ELR (cell line): ENCODE results near the gene TAS2R42.

Experiments used
- DNase-seq: peaks from one replicate; pipeline ENCODE4 v3.0.0-alpha.2; 2015; ENCODE audit warnings: low read depth

The TAS2R42 gene

GRCh38 chr12:11186837-11187236, at the start of gene TAS2R42:
TAS2R42 (minus strand) TSS chr12:11186937; CDS start chr12:11186937, 0 bp downstream.
- no peak for DNase-seq

- DNase-seq: no peak
Measured at GRCh38 chr12:11233532-11233931, 46.8 kb upstream of the TAS2R42 start.

- peak; percentile 69 for DNase-seq
Measured at GRCh38 chr12:11228296-11228879, 41.7 kb upstream of the TAS2R42 start.

GRCh38 chr12:11227373-11227772, 40.6 kb upstream of the TAS2R42 start:
- no peak for DNase-seq

- no peak for DNase-seq
Measured at GRCh38 chr12:11209113-11209512, 22.4 kb upstream of the TAS2R42 start.

- DNase-seq: no peak
Measured at GRCh38 chr12:11204173-11204572, 17.4 kb upstream of the TAS2R42 start.

GRCh38 chr12:11202811-11203210, 16.1 kb upstream of the TAS2R42 start:
- no peak for DNase-seq

GRCh38 chr12:11183011-11183410, 3.7 kb downstream of the TAS2R42 start:
- DNase-seq: no peak

GRCh38 chr12:11182529-11182928, 4.2 kb downstream of the TAS2R42 start:
- DNase-seq: no peak

GRCh38 chr12:11178250-11178649, 8.5 kb downstream of the TAS2R42 start:
- no peak for DNase-seq

GRCh38 chr12:11174022-11174421, 12.7 kb downstream of the TAS2R42 start:
- peak; percentile 5 for DNase-seq

GRCh38 chr12:11171969-11172675, 14.6 kb downstream of the TAS2R42 start:
- peak; percentile 45 for DNase-seq

GRCh38 chr12:11171145-11171968, 15.4 kb downstream of the TAS2R42 start, which contains the start of gene SMIM10L1:
SMIM10L1 (plus strand) TSS chr12:11171194; CDS start chr12:11171357, 163 bp downstream.
- peak; percentile 96 for DNase-seq

GRCh38 chr12:11170810-11171144, 16.0 kb downstream of the TAS2R42 start:
- no peak for DNase-seq

GRCh38 chr12:11166300-11166699, 20.4 kb downstream of the TAS2R42 start:
- DNase-seq: no peak

- no peak for DNase-seq
Measured at GRCh38 chr12:11164384-11164783, 22.4 kb downstream of the TAS2R42 start.

- DNase-seq: no peak
Measured at GRCh38 chr12:11162502-11162901, 24.2 kb downstream of the TAS2R42 start.

GRCh38 chr12:11158885-11159444, 27.8 kb downstream of the TAS2R42 start:
- no peak for DNase-seq

- DNase-seq: no peak
Measured at GRCh38 chr12:11154400-11154925, 32.3 kb downstream of the TAS2R42 start.

GRCh38 chr12:11152725-11153124, 34.0 kb downstream of the TAS2R42 start:
- no peak for DNase-seq

- DNase-seq: no peak
Measured at GRCh38 chr12:11150832-11151231, 35.9 kb downstream of the TAS2R42 start.

GRCh38 chr12:11147420-11147819, 39.3 kb downstream of the TAS2R42 start:
- DNase-seq: no peak
